ENCODE measurements around the gene MEGF11. TPM values are rescaled to one million over a fixed set of nuclear protein-coding genes. Genes with fewer than 3 reads are reported as not detected.

The MEGF11 gene
- total and polyA plus RNA-seq, 9 donors: 0.04 to 11.4 (median 0.40) TPM; not detected in 2

DNA sequence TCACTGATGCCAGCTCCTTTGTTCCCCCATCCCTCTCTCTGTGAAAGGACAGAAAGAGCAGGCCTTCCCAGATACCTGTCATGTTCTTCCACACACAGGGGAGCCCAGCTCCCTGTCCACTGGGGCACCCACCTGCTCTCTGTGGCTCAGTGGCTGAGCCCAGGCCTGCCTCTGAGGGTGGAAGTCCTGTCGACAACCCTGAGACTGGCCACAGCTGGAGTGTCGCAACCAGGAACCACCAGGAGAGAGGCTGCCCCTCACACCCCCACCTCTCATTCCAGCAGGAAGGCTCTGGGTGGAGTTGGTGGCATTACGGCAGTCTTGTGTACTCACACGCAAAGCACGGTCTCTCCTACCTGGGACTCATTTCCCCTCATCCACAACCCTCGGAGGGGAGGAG is 66.3 kb downstream of the MEGF11 start:
- intact Hi-C loops (cut with DNase I): no loop called here
- no peaks in the 10 kb centered on the region for H3K36me3 ChIP-seq
- WGBS, 3 donors: 84 to 93% (median 84%) methylated on average over 6 of the region's 6 CpGs
- H3K27ac ChIP-seq: no peak overlapping the region
- H3K9me3 ChIP-seq: no peaks in the 10 kb centered on the region
- no peaks in the 10 kb centered on the region for H3K4me1 ChIP-seq (ENCODE audit: insufficient read depth)
- H3K27me3 ChIP-seq: no peaks in the 10 kb centered on the region
- no peak for TF ChIP-seq POLR2A (IDR thresholded peaks at IDR 0.05)
- TF ChIP-seq EP300 (IDR thresholded peaks at IDR 0.05): no peak
- TF ChIP-seq, protein P1, sequence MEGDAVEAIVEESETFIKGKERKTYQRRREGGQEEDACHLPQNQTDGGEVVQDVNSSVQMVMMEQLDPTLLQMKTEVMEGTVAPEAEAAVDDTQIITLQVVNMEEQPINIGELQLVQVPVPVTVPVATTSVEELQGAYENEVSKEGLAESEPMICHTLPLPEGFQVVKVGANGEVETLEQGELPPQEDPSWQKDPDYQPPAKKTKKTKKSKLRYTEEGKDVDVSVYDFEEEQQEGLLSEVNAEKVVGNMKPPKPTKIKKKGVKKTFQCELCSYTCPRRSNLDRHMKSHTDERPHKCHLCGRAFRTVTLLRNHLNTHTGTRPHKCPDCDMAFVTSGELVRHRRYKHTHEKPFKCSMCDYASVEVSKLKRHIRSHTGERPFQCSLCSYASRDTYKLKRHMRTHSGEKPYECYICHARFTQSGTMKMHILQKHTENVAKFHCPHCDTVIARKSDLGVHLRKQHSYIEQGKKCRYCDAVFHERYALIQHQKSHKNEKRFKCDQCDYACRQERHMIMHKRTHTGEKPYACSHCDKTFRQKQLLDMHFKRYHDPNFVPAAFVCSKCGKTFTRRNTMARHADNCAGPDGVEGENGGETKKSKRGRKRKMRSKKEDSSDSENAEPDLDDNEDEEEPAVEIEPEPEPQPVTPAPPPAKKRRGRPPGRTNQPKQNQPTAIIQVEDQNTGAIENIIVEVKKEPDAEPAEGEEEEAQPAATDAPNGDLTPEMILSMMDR (IDR thresholded peaks at IDR 0.05): no peak
- DNase-seq: no peak
- H3K4me3 ChIP-seq: no peak overlapping the region

DNA sequence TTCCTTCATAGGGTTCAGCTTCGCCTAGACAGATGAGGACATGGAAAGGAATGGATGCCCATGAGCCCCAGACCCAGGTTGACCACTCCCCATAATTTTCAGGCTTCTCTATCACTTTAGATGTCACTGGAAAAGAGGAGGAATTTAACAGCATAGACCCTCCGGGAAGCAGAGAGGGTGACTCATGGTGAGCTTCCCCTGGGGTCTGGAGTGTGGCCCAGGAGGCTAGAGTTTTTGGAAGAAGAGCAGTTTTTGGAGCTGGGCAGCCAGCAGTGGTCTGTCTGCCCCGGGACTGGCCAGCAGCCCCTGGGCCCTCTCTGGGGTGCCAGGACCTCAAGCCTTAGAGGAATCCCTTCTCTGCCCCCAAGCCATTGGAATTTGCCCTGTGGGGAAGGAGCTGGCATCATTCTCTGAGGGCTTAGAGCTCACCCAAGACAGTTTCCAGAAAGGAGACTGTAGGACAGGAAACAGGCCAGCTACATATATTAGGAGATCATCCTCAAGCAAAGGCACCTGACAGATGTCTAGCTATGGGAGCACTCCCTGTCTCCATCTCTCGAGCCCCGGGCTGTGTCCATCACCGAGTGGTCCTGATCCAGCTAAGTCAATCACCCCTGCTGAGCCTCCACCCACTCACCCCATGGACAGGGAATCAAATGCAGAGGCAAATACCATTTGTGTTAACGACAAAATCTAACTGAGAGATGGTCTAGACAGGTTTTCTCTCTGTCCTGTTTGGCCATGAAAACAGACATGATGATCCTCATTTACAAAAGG is 67.3 kb downstream of the MEGF11 start:
- 51 to 62% (median 59%) methylated on average over 7 of the region's 7 CpGs for WGBS, 3 donors
- no peaks in the 10 kb centered on the region for H3K36me3 ChIP-seq
- no peak overlapping the region for H3K27ac ChIP-seq
- TF ChIP-seq POLR2A (IDR thresholded peaks at IDR 0.05) (no peak), EP300 (IDR thresholded peaks at IDR 0.05) (no peak)
- TF ChIP-seq, protein P1 (IDR thresholded peaks at IDR 0.05): no peak
- DNase-seq: no peak
- H3K27me3 ChIP-seq: no peaks in the 10 kb centered on the region
- H3K4me1 ChIP-seq (ENCODE audit: insufficient read depth): no peaks in the 10 kb centered on the region
- no peak overlapping the region for H3K4me3 ChIP-seq
- no peaks in the 10 kb centered on the region for H3K9me3 ChIP-seq
- intact Hi-C loops (cut with DNase I): no loop called here

DNA sequence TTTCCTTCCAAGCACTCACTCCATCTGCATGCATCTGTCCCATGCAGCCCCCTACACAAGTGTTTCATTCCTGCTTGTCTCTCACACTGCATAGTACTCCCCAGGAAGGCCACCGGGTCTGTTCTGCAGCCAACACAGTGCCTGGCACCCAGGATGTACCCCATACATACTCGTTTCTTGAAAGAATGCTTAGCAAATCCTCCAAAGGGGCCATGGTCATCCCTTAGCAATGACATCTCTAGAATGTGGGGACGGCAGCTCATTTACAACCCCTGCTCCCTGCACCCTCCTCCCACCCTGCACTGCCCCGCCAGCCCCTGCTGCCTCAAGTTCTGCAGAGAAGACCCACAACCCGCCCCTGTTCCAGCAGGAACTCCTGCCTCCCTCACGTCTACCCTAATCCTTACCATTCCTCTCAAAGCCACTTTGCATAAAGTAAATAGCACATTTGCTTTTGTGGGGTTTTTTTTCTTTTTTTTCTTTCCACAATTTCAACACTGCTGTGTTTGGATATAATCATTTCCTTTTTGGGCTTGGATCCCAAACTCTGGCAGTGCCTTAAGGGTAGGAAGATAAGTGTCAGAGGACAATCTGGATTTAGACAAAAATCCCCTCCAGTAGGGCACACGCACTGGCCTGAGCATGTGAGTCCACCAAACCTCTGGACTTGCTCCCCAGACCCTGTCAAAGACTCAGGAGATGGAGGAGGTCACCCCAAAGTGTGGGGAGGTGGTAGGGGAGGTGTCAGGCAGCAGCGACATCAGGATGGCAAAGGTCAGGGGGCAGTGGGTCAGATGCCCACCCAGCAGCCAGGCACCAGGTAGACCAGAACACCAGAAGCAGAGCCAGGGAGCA is 68.4 kb downstream of the MEGF11 start:
- TF ChIP-seq, protein P1 (IDR thresholded peaks at IDR 0.05): no peak
- no peak for TF ChIP-seq POLR2A (IDR thresholded peaks at IDR 0.05)
- TF ChIP-seq EP300 (IDR thresholded peaks at IDR 0.05): no peak
- Histone ChIP-seq H3K27me3 (no peaks in the 10 kb centered on the region), H3K27ac (no peak overlapping the region), H3K36me3 (no peaks in the 10 kb centered on the region), H3K4me1 (ENCODE audit: insufficient read depth) (no peaks in the 10 kb centered on the region), H3K4me3 (no peak overlapping the region), H3K9me3 (no peaks in the 10 kb centered on the region)
- WGBS, 3 donors: 38 to 55% (median 38%) methylated on average over 8 of the region's 8 CpGs
- DNase-seq: no peak
- intact Hi-C loops (cut with DNase I): no loop called here

DNA sequence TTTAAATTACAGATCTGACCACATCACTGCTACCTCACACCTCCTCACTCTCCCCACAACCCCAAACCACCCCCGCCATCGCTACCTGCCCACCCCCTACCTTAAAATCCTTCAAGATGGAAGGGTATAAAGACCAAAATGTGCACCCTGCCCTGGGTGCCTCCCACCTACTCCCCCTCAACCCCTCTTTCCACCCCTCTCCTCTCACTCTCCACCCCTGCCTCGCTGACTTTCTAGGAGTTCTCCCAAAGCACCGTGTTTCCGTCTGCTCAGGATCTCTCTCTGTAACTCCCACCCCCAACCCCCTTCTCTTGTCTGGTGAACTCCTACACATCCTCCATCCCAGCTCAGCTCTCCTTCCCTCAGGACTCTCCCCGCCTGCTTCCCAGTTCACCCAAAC is 69.1 kb downstream of the MEGF11 start:
- no peaks in the 10 kb centered on the region for H3K9me3 ChIP-seq
- no peaks in the 10 kb centered on the region for H3K27me3 ChIP-seq
- no peak overlapping the region for H3K27ac ChIP-seq
- TF ChIP-seq EP300 (IDR thresholded peaks at IDR 0.05) (no peak), POLR2A (IDR thresholded peaks at IDR 0.05) (no peak)
- TF ChIP-seq, protein P1 (IDR thresholded peaks at IDR 0.05): no peak
- no peak for DNase-seq
- no peak overlapping the region for H3K4me3 ChIP-seq
- no peaks in the 10 kb centered on the region for H3K4me1 ChIP-seq (ENCODE audit: insufficient read depth)
- WGBS, 3 donors: 35 to 43% (median 42%) methylated on average over 6 of the region's 6 CpGs
- intact Hi-C loops (cut with DNase I): no loop called here
- H3K36me3 ChIP-seq: no peaks in the 10 kb centered on the region
